ENCODE data around the gene TFR2.

GRCh38 chr7:100620804-100621203 is 20.5 kb downstream of the TFR2 start:
- TF ChIP-seq SUZ12 (IDR thresholded peaks at IDR 0.05; ENCODE audit: extremely low read depth, insufficient read depth, insufficient read length), result no peak
- TF ChIP-seq YY1 (IDR thresholded peaks at IDR 0.05; ENCODE audit: insufficient read depth, insufficient read length), result no peak
